Naive thymus-derived CD4-positive, alpha-beta T cell (primary cell): Measurements from ENCODE around the gene USP12. TPM values are rescaled to one million over a fixed set of nuclear protein-coding genes. Genes with fewer than 3 reads are reported as not detected.

ENCODE experiments used
- ATAC-seq: fragments of 150-1000 bp; cut with Tn5 transposase; 2 replicates; pipeline ENCODE4 v1.10.0; 2021; ENCODE audit warnings: mild to moderate bottlenecking, moderate library complexity
- CTCF ChIA-PET: fragments of 350-600 bp; sonication (Branson Sonifier 250); formaldehyde crosslinking; loops from one replicate; lab custom pipeline; 2021; ENCODE audit warnings: antibody characterized with exemption; lab: Charles Lee
- POLR2A ChIA-PET: fragments of 350-600 bp; sonication (Branson Sonifier 250); formaldehyde crosslinking; loops from one replicate; lab custom pipeline; 2021; ENCODE audit warnings: antibody characterized with exemption, inconsistent platforms; lab: Charles Lee
- DNase-seq, 9 donors: peaks; one replicate each; pipeline versions ENCODE4 v3.0.0 to v3.0.0-alpha.2; 2020 to 2022; ENCODE audit warnings: mixed read lengths in 1 of 9
- H3K27ac ChIP-seq: one replicate; pipeline ENCODE4 v1.7.0; 2013; ENCODE audit warnings: mild to moderate bottlenecking, low read depth, low read length, moderate library complexity
- H3K27me3 ChIP-seq, 2 donors: one replicate each; pipeline ENCODE4 v1.7.0; 2013; ENCODE audit warnings: low read length in 2 of 2, mild to moderate bottlenecking in 2 of 2, moderate library complexity in 2 of 2; ENCODE audit not compliant: control insufficient read depth in 2 of 2, insufficient read depth in 2 of 2
- H3K36me3 ChIP-seq, 3 experiments: 1 replicate in 2 of 3; 2 replicates in 1 of 3; pipeline ENCODE4 v1.7.0; 2013; ENCODE audit warnings: low read length in 3 of 3, mild to moderate bottlenecking in 3 of 3, moderate library complexity in 1 of 3; ENCODE audit not compliant: insufficient read depth in 3 of 3, control insufficient read depth in 2 of 3
- H3K4me1 ChIP-seq, 2 donors: one replicate each; pipeline ENCODE4 v1.7.0; 2013; ENCODE audit warnings: low read length in 2 of 2, mild to moderate bottlenecking in 2 of 2, moderate library complexity in 1 of 2; ENCODE audit not compliant: control insufficient read depth in 2 of 2, insufficient read depth in 2 of 2
- H3K4me3 ChIP-seq: 2 replicates; pipeline ENCODE4 v1.7.0; 2013; ENCODE audit warnings: mild to moderate bottlenecking, low read length
- H3K9me3 ChIP-seq, 3 experiments: 1 replicate in 2 of 3; 2 replicates in 1 of 3; pipeline ENCODE4 v1.7.0; 2013; ENCODE audit warnings: low read length in 3 of 3; ENCODE audit not compliant: control insufficient read depth in 2 of 3
- H3K27ac Mint-ChIP-seq, 9 donors: one replicate each; pipeline ENCODE4 v1.8.0; 2020 to 2022; ENCODE audit warnings: mixed read lengths in 9 of 9, mild to moderate bottlenecking in 8 of 9, moderate library complexity in 5 of 9, inconsistent platforms in 2 of 9
- H3K27me3 Mint-ChIP-seq, 5 donors: one replicate each; pipeline ENCODE4 v1.8.0; 2021 to 2022; ENCODE audit warnings: mixed read lengths in 5 of 5, mild to moderate bottlenecking in 1 of 5
- H3K36me3 Mint-ChIP-seq, 5 donors: one replicate each; pipeline ENCODE4 v1.8.0; 2020 to 2022; ENCODE audit warnings: mixed read lengths in 5 of 5, mild to moderate bottlenecking in 3 of 5, inconsistent platforms in 1 of 5
- H3K4me1 Mint-ChIP-seq, 7 donors: one replicate each; pipeline ENCODE4 v1.8.0; 2020 to 2022; ENCODE audit warnings: mixed read lengths in 7 of 7, mild to moderate bottlenecking in 3 of 7, inconsistent platforms in 1 of 7
- H3K4me3 Mint-ChIP-seq, 10 donors: one replicate each; pipeline ENCODE4 v1.8.0; 2020 to 2022; ENCODE audit warnings: mild to moderate bottlenecking in 10 of 10, mixed read lengths in 10 of 10, moderate library complexity in 6 of 10, inconsistent platforms in 2 of 10
- H3K9me3 Mint-ChIP-seq, 11 donors: one replicate each; pipeline ENCODE4 v1.8.0; 2020 to 2022; ENCODE audit warnings: mixed read lengths in 11 of 11, mild to moderate bottlenecking in 4 of 11, inconsistent platforms in 1 of 11, moderate library complexity in 1 of 11
- intact Hi-C, 2 donors: fragments of 100-400 bp; cut with micrococcal nuclease; formaldehyde crosslinking; loops; one replicate each; pipeline ENCODE4 v1.15.1; 2023
- polyA plus RNA-seq, 2 donors: library from polyadenylated mRNA; unstranded; fragments of 300-500 nt; fragmentation: Illumina TruSeq; gene quantifications; one replicate each; pipeline ENCODE4 v1.2.3, GENCODE V29; 2021
- total RNA-seq, 6 experiments: library from RNA in 5 of 6; stranded (reverse) in 5 of 6; gene quantifications; 1 replicate in 5 of 6; 2 replicates in 1 of 6; pipeline ENCODE4 v1.2.3 and lab custom pipeline; 2021 to 2026

Gene USP12
- total and polyA plus RNA-seq, 7 experiments from 2014 or later = 11.0 to 53.5 (median 24.7) TPM

GRCh38 chr13:27117952-27118351, 53.7 kb downstream of the USP12 start:
- intact Hi-C loops = no loop called here
- Histone ChIP-seq H3K36me3 (peaks cover 0 to 9% (median 0%) of the 10 kb centered on the region in 3 experiments), H3K4me1 (no peaks in the 10 kb centered on the region), H3K27ac (no peak overlapping the region), H3K27me3 (no peaks in the 10 kb centered on the region), H3K4me3 (no peak overlapping the region), H3K9me3 (no peaks in the 10 kb centered on the region)
- Mint-ChIP-seq H3K4me3 (no peak overlapping the region), H3K27me3 (no peaks in the 10 kb centered on the region), H3K9me3 (peaks cover 0 to 15% (median 2%) of the 10 kb centered on the region in 11 donors), H3K27ac (peak overlapping the region in 1 of 9 donors; percentile 9), H3K4me1 (peaks cover 13 to 57% (median 45%) of the 10 kb centered on the region in 7 donors), H3K36me3 (peaks cover 12 to 73% (median 43%) of the 10 kb centered on the region in 5 donors)
- ChIA-PET CTCF (no interaction called here), POLR2A (interaction anchor here (0.6 kb wide), 1 partner anchor 323 kb away, joined by 3 read pairs; no protein-coding TSS in a partner anchor)
- ATAC-seq (no peak), DNase-seq (no peak)

- ATAC-seq = no peak
- POLR2A ChIA-PET = no interaction called here
- Histone ChIP-seq H3K4me1 (no peaks in the 10 kb centered on the region), H3K27ac (no peak overlapping the region), H3K9me3 (no peaks in the 10 kb centered on the region), H3K27me3 (no peaks in the 10 kb centered on the region), H3K36me3 (peaks cover 0 to 9% (median 0%) of the 10 kb centered on the region in 3 experiments), H3K4me3 (no peak overlapping the region)
- Mint-ChIP-seq H3K27me3 (no peaks in the 10 kb centered on the region), H3K4me3 (no peak overlapping the region), H3K27ac (no peak overlapping the region), H3K9me3 (peaks cover 0 to 9% (median 0%) of the 10 kb centered on the region in 11 donors), H3K4me1 (peaks cover 14 to 57% (median 42%) of the 10 kb centered on the region in 7 donors), H3K36me3 (peaks cover 12 to 68% (median 40%) of the 10 kb centered on the region in 5 donors)
- no peak for DNase-seq
- intact Hi-C loops = no loop called here
- CTCF ChIA-PET = no interaction called here
Observed at GRCh38 chr13:27117158-27117557, 54.5 kb downstream of the USP12 start.

- intact Hi-C loops = no loop called here
- ATAC-seq (no peak), DNase-seq (no peak)
- peaks cover 0 to 9% (median 0%) of the 10 kb centered on the region in 3 experiments for H3K36me3 ChIP-seq
- Mint-ChIP-seq H3K4me3 (no peak overlapping the region), H3K9me3 (no peaks in the 10 kb centered on the region), H3K27me3 (no peaks in the 10 kb centered on the region), H3K4me1 (peaks cover 6 to 36% (median 20%) of the 10 kb centered on the region in 7 donors), H3K27ac (peak overlapping the region in 2 of 9 donors; percentile 1 to 6), H3K36me3 (peaks cover 6 to 55% (median 23%) of the 10 kb centered on the region in 5 donors)
- POLR2A ChIA-PET = no interaction called here
- no peak overlapping the region for H3K4me3 ChIP-seq
- H3K9me3 ChIP-seq = no peaks in the 10 kb centered on the region
- no peak overlapping the region for H3K27ac ChIP-seq
- no peaks in the 10 kb centered on the region for H3K27me3 ChIP-seq
- H3K4me1 ChIP-seq = no peaks in the 10 kb centered on the region
- CTCF ChIA-PET = no interaction called here
Observed at GRCh38 chr13:27113436-27113835, 58.2 kb downstream of the USP12 start.

- no peak overlapping the region for H3K27ac Mint-ChIP-seq
- no peak for DNase-seq
- H3K27me3 ChIP-seq = no peaks in the 10 kb centered on the region
- no peak for ATAC-seq
- no peak overlapping the region for H3K4me3 Mint-ChIP-seq
- peaks cover 9 to 43% (median 22%) of the 10 kb centered on the region in 5 donors for H3K36me3 Mint-ChIP-seq
- peaks cover 0 to 29% (median 10%) of the 10 kb centered on the region in 7 donors for H3K4me1 Mint-ChIP-seq
- H3K36me3 ChIP-seq = peaks cover 0 to 9% (median 0%) of the 10 kb centered on the region in 3 experiments
- intact Hi-C loops = no loop called here
- H3K4me3 ChIP-seq = no peak overlapping the region
- POLR2A ChIA-PET = no interaction called here
- H3K27ac ChIP-seq = no peak overlapping the region
- H3K27me3 Mint-ChIP-seq = no peaks in the 10 kb centered on the region
- H3K9me3 Mint-ChIP-seq = no peaks in the 10 kb centered on the region
- CTCF ChIA-PET = no interaction called here
- no peaks in the 10 kb centered on the region for H3K4me1 ChIP-seq
- no peaks in the 10 kb centered on the region for H3K9me3 ChIP-seq
Observed at GRCh38 chr13:27112006-27112405, 59.6 kb downstream of the USP12 start.

DNA sequence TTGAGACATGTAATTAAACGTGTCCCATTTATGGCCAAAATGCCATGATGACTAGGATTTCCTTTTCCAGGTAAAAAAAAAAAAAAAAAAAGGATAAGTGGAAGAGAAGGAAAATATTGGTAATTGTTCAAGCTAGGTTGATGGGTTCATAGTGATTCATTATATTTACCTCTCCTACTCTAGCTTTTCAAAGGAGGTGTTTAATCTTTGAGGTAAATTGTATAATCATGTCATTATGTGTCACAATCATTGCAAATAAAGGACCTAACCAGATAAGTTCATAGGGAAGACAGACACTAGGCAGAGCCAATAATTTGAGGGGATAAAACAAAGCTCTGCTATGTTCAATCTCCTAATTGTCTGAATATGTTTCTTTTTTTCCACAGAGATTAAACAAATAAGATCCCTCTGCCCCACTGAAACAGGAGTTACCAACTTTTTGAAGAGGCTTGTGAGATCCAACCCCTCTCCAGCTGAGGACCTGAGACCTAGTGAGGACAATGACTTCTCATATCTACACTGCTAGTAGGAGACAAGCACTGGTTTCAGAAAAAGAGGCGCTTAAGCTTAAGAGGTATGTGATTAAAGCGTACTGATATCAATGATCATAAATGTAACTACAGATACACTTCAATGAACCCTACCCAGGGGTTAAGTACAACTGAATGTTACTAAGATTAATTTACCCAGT, 61.4 kb downstream of the USP12 start:
- Histone ChIP-seq H3K4me1 (no peaks in the 10 kb centered on the region), H3K27me3 (no peaks in the 10 kb centered on the region), H3K27ac (no peak overlapping the region), H3K36me3 (peaks cover 0 to 5% (median 0%) of the 10 kb centered on the region in 3 experiments), H3K4me3 (no peak overlapping the region), H3K9me3 (no peaks in the 10 kb centered on the region)
- H3K36me3 Mint-ChIP-seq = peaks cover 10 to 39% (median 20%) of the 10 kb centered on the region in 5 donors
- no peaks in the 10 kb centered on the region for H3K9me3 Mint-ChIP-seq
- H3K27ac Mint-ChIP-seq = no peak overlapping the region
- ATAC-seq (no peak), DNase-seq (no peak)
- no peak overlapping the region for H3K4me3 Mint-ChIP-seq
- ChIA-PET CTCF (interaction anchor here (1.5 kb wide), 1 partner anchor 160 kb away, joined by 3 read pairs; the partner anchor contains the start of gene RASL11A), POLR2A (no interaction called here)
- H3K27me3 Mint-ChIP-seq = no peaks in the 10 kb centered on the region
- H3K4me1 Mint-ChIP-seq = peaks cover 4 to 23% (median 10%) of the 10 kb centered on the region in 7 donors
- intact Hi-C loops = no loop called here

GRCh38 chr13:27106144-27106543, 65.5 kb downstream of the USP12 start:
- H3K27ac Mint-ChIP-seq = no peak overlapping the region
- ChIA-PET POLR2A (no interaction called here), CTCF (no interaction called here)
- no peaks in the 10 kb centered on the region for H3K9me3 ChIP-seq
- H3K36me3 Mint-ChIP-seq = peaks cover 15 to 43% (median 30%) of the 10 kb centered on the region in 5 donors
- no peaks in the 10 kb centered on the region for H3K27me3 ChIP-seq
- H3K4me3 ChIP-seq = no peak overlapping the region
- DNase-seq (no peak), ATAC-seq (no peak)
- H3K9me3 Mint-ChIP-seq = no peaks in the 10 kb centered on the region
- no peak overlapping the region for H3K27ac ChIP-seq
- H3K36me3 ChIP-seq = peaks cover 0 to 8% (median 3%) of the 10 kb centered on the region in 3 experiments
- H3K4me1 ChIP-seq = no peaks in the 10 kb centered on the region
- no peak overlapping the region for H3K4me3 Mint-ChIP-seq
- H3K27me3 Mint-ChIP-seq = no peaks in the 10 kb centered on the region
- H3K4me1 Mint-ChIP-seq = peaks cover 0 to 13% (median 0%) of the 10 kb centered on the region in 7 donors
- intact Hi-C loops = no loop called here
